Upper lobe of left lung (tissue), 4 donors: ENCODE results near the gene CCR5AS.

Source experiments
- CTCF ChIP-seq, 6 experiments: fragments of 450-650 bp in 4 of 6; fragments of 200-600 bp in 2 of 6; sonication (generic) in 2 of 6; IDR thresholded peaks; one replicate each; pipeline ENCODE4 v1.5.1; 2016 to 2019; ENCODE audit warnings: antibody characterized with exemption in 6 of 6
- EP300 ChIP-seq, 4 donors: sonication (generic); formaldehyde crosslinking; IDR thresholded peaks; one replicate each; pipeline ENCODE4 v1.5.1; 2017; ENCODE audit warnings: antibody characterized with exemption in 4 of 4, control low read depth in 2 of 4
- POLR2A ChIP-seq, 4 donors: fragments of 450-650 bp; IDR thresholded peaks; one replicate each; pipeline ENCODE4 v1.5.1; 2016 to 2017; ENCODE audit warnings: antibody characterized with exemption in 4 of 4, mild to moderate bottlenecking in 2 of 4
- POLR2AphosphoS5 ChIP-seq, 2 donors: sonication (generic); formaldehyde crosslinking; IDR thresholded peaks; one replicate each; pipeline ENCODE4 v1.5.1; 2017; ENCODE audit warnings: antibody characterized with exemption in 2 of 2

- no peak for TF ChIP-seq POLR2AphosphoS5 (IDR thresholded peaks at IDR 0.05)
- TF ChIP-seq POLR2A (IDR thresholded peaks at IDR 0.05), result no peak
- no peak for TF ChIP-seq CTCF (IDR thresholded peaks at IDR 0.05)
- TF ChIP-seq EP300 (IDR thresholded peaks at IDR 0.05), result no peak
Measured at GRCh38 chr3:46337911-46338310, 69.0 kb downstream of the CCR5AS start.
